H9 (cell line): Measurements from ENCODE around the gene GSK3A. TPM values are rescaled to one million over a fixed set of nuclear protein-coding genes. Genes with fewer than 3 reads are reported as not detected.

Experiments used
- DNase-seq: peaks from one replicate; pipeline ENCODE4 v3.0.0-alpha.2; 2017
- H2AFZ ChIP-seq: one replicate; pipeline ENCODE4 v1.6.1; 2013; ENCODE audit warnings: mild to moderate bottlenecking, low read length, control low read depth, moderate library complexity
- H2AK5ac ChIP-seq: 2 replicates; pipeline ENCODE4 v1.6.1; 2013; ENCODE audit warnings: low read length, control low read depth, mixed read lengths; ENCODE audit not compliant: insufficient read length
- H2BK120ac ChIP-seq: one replicate; pipeline ENCODE4 v1.6.1; 2013; ENCODE audit warnings: low read depth, mild to moderate bottlenecking, low read length, control low read depth, inconsistent platforms; ENCODE audit not compliant: poor library complexity, severe bottlenecking
- H2BK12ac ChIP-seq: 2 replicates; pipeline ENCODE4 v1.6.1; 2013; ENCODE audit warnings: low read length, control low read depth, mixed read lengths, low read depth; ENCODE audit not compliant: insufficient read length
- H2BK15ac ChIP-seq: 2 replicates; pipeline ENCODE4 v1.6.1; 2013; ENCODE audit warnings: low read depth, low read length, control low read depth
- H2BK20ac ChIP-seq: one replicate; pipeline ENCODE4 v1.6.1; 2013; ENCODE audit warnings: low read depth, mild to moderate bottlenecking, low read length, control low read depth, inconsistent platforms; ENCODE audit not compliant: poor library complexity, severe bottlenecking
- H2BK5ac ChIP-seq: 2 replicates; pipeline ENCODE4 v1.6.1; 2013; ENCODE audit warnings: low read length, control low read depth, mixed read lengths; ENCODE audit not compliant: insufficient read length
- H3K14ac ChIP-seq: 2 replicates; pipeline ENCODE4 v1.6.1; 2013; ENCODE audit warnings: low read length, control low read depth; ENCODE audit not compliant: insufficient read depth
- H3K18ac ChIP-seq: 2 replicates; pipeline ENCODE4 v1.6.1; 2013; ENCODE audit warnings: low read depth, mild to moderate bottlenecking, mixed read lengths, low read length, control low read depth; ENCODE audit not compliant: insufficient read length
- H3K23ac ChIP-seq: 2 replicates; pipeline ENCODE4 v1.6.1; 2013; ENCODE audit warnings: low read length, control low read depth, mixed read lengths, low read depth; ENCODE audit not compliant: insufficient read length
- H3K23me2 ChIP-seq: 2 replicates; pipeline ENCODE4 v1.6.1; 2013; ENCODE audit warnings: low read depth, mild to moderate bottlenecking, mixed read lengths, low read length, control low read depth; ENCODE audit not compliant: insufficient read length, poor library complexity, severe bottlenecking
- H3K27ac ChIP-seq: 2 replicates; pipeline ENCODE4 v1.5.1; 2013; ENCODE audit warnings: low read length, control low read depth, mixed read lengths, low read depth; ENCODE audit not compliant: insufficient read length
- H3K27me3 ChIP-seq: 2 replicates; pipeline ENCODE4 v1.6.1; 2013; ENCODE audit warnings: low read length, control low read depth, inconsistent platforms; ENCODE audit not compliant: insufficient read depth
- H3K4ac ChIP-seq: 2 replicates; pipeline ENCODE4 v1.6.1; 2013; ENCODE audit warnings: low read depth, mild to moderate bottlenecking, control low read depth, inconsistent platforms, low read length, moderate library complexity
- H3K4me1 ChIP-seq: 2 replicates; pipeline ENCODE4 v1.6.1; 2013; ENCODE audit warnings: low read length, control low read depth, inconsistent platforms; ENCODE audit not compliant: insufficient read depth
- H3K4me2 ChIP-seq: 2 replicates; pipeline ENCODE4 v1.6.1; 2013; ENCODE audit warnings: low read length, control low read depth, mixed read lengths; ENCODE audit not compliant: insufficient read length, insufficient read depth
- H3K56ac ChIP-seq: 2 replicates; pipeline ENCODE4 v1.6.1; 2013; ENCODE audit warnings: low read depth, mild to moderate bottlenecking, mixed read lengths, low read length, control low read depth; ENCODE audit not compliant: insufficient read length
- H3K79me1 ChIP-seq: 2 replicates; pipeline ENCODE4 v1.6.1; 2013; ENCODE audit warnings: low read depth, mild to moderate bottlenecking, moderate library complexity, low read length, control low read depth, inconsistent platforms; ENCODE audit not compliant: insufficient read depth, poor library complexity, severe bottlenecking
- H3K79me2 ChIP-seq: 2 replicates; pipeline ENCODE4 v1.6.1; 2013; ENCODE audit warnings: low read length, control low read depth, inconsistent platforms; ENCODE audit not compliant: insufficient read depth
- H3K9ac ChIP-seq: 2 replicates; pipeline ENCODE4 v1.6.1; 2013; ENCODE audit warnings: low read length, control low read depth, mixed read lengths; ENCODE audit not compliant: insufficient read length; ENCODE audit errors: extremely low read depth
- H3K9me3 ChIP-seq: one replicate; pipeline ENCODE4 v1.6.1; 2013; ENCODE audit warnings: low read depth, low read length, inconsistent platforms; ENCODE audit not compliant: control insufficient read depth
- H3T11ph ChIP-seq: one replicate; pipeline ENCODE4 v1.6.1; 2013; ENCODE audit warnings: mild to moderate bottlenecking, low read length, control low read depth, inconsistent platforms
- H4K20me1 ChIP-seq: one replicate; pipeline ENCODE4 v1.6.1; 2013; ENCODE audit not compliant: control insufficient read depth, insufficient read length, insufficient read depth
- H4K5ac ChIP-seq: 2 replicates; pipeline ENCODE4 v1.6.1; 2013; ENCODE audit warnings: low read depth, mild to moderate bottlenecking, mixed read lengths, low read length, control low read depth; ENCODE audit not compliant: insufficient read length
- H4K8ac ChIP-seq: replicated peaks from 2 replicates; pipeline ENCODE4 v1.6.1; 2013; ENCODE audit warnings: low read length, control low read depth, mixed read lengths, low read depth; ENCODE audit not compliant: insufficient read length
- H4K91ac ChIP-seq: 2 replicates; pipeline ENCODE4 v1.6.1; 2013; ENCODE audit warnings: low read depth, mild to moderate bottlenecking, moderate library complexity, mixed read lengths, low read length, control low read depth; ENCODE audit not compliant: insufficient read length
- H3K27ac Mint-ChIP-seq, 3 experiments: 2 replicates in 2 of 3; 3 replicates in 1 of 3; pipeline ENCODE4 v1.8.0; 2020 to 2021; ENCODE audit warnings: mixed read lengths in 3 of 3, mild to moderate bottlenecking in 1 of 3, moderate library complexity in 1 of 3
- H3K27me3 Mint-ChIP-seq: 2 replicates; pipeline ENCODE4 v1.8.0; 2021; ENCODE audit warnings: low read depth, mild to moderate bottlenecking, moderate library complexity, mixed read lengths
- H3K36me3 Mint-ChIP-seq, 3 experiments: 2 replicates in 2 of 3; 3 replicates in 1 of 3; pipeline ENCODE4 v1.8.0; 2020 to 2021; ENCODE audit warnings: low read depth in 3 of 3, mixed read lengths in 3 of 3; ENCODE audit not compliant: insufficient read depth in 1 of 3
- H3K4me1 Mint-ChIP-seq, 2 experiments: 2 replicates each; pipeline ENCODE4 v1.8.0; 2020; ENCODE audit warnings: mixed read lengths in 2 of 2
- H3K4me3 Mint-ChIP-seq, 2 experiments: 2 replicates in 1 of 2; 3 replicates in 1 of 2; pipeline ENCODE4 v1.8.0; 2020 to 2021; ENCODE audit warnings: mild to moderate bottlenecking in 2 of 2, mixed read lengths in 2 of 2, moderate library complexity in 1 of 2
- H3K9me3 Mint-ChIP-seq, 2 experiments: 2 replicates in 1 of 2; 3 replicates in 1 of 2; pipeline ENCODE4 v1.8.0; 2020; ENCODE audit warnings: mild to moderate bottlenecking in 2 of 2, mixed read lengths in 2 of 2, moderate library complexity in 1 of 2
- CTCF ChIP-seq: fragments of 200-600 bp; sonication (generic); conservative IDR thresholded peaks from 3 replicates; pipeline ENCODE4 v1.8.0; 2021; ENCODE audit warnings: antibody characterized with exemption, mild to moderate bottlenecking
- WGBS: extraction: QIAGEN DNeasy Blood & Tissue Kit; methylation state at CpG from one replicate; pipeline ENCODE4 v1.1.7; 2013; ENCODE audit warnings: missing lambda C conversion rate, low lambda C conversion rate, mixed read lengths; ENCODE audit not compliant: insufficient read length; ENCODE audit errors: extremely low coverage; 5-methylcytosine and 5-hydroxymethylcytosine counted together
- total RNA-seq: library from RNA; stranded (reverse); gene quantifications from 2 replicates; pipeline ENCODE4 v1.2.1, GENCODE V29; 2021

The GSK3A gene
- total RNA-seq, 1 experiment from 2014 or later, result 52.4 TPM

- TF ChIP-seq CTCF, result no peak
- H3K9me3 Mint-ChIP-seq, result no peaks in the 10 kb centered on the region
- WGBS, result no CpG with 5 or more reads among the region's 6 CpGs
- H3K23ac ChIP-seq, result no peak overlapping the region
- no peak overlapping the region for H2BK120ac ChIP-seq
- no peak overlapping the region for H2BK20ac ChIP-seq
- H2BK15ac ChIP-seq, result no peak overlapping the region
- no peak overlapping the region for H2BK12ac ChIP-seq
- H3K4me3 Mint-ChIP-seq, result no peak overlapping the region; a peak in 1 of 5 replicates
- no peaks in the 10 kb centered on the region for H4K20me1 ChIP-seq
- no peak overlapping the region for H3K18ac ChIP-seq
- no peak overlapping the region for H3K14ac ChIP-seq
- no peak overlapping the region for H2AK5ac ChIP-seq
- H3K23me2 ChIP-seq, result peaks cover 2% of the 10 kb centered on the region
- peaks cover 44 to 72% (median 66%) of the 10 kb centered on the region in 3 experiments for H3K36me3 Mint-ChIP-seq
- H3K4ac ChIP-seq, result no peak overlapping the region
- H2BK5ac ChIP-seq, result no peak overlapping the region
- H3K9ac ChIP-seq, result no peak overlapping the region
- no peak for DNase-seq
- no peaks in the 10 kb centered on the region for H3K27me3 Mint-ChIP-seq
- peak overlapping the region in 1 of 3 experiments; percentile 66; a peak in 2 of 7 replicates for H3K27ac Mint-ChIP-seq
- H3K4me1 ChIP-seq, result no peaks in the 10 kb centered on the region
- no peak overlapping the region for H4K91ac ChIP-seq
- H3K4me2 ChIP-seq, result no peak overlapping the region
- H3K27ac ChIP-seq, result no peak overlapping the region
- peaks cover 24 to 33% of the 10 kb centered on the region in 2 experiments for H3K4me1 Mint-ChIP-seq
- no peaks in the 10 kb centered on the region for H3K9me3 ChIP-seq
- H4K5ac ChIP-seq, result no peak overlapping the region
- H3K27me3 ChIP-seq, result no peaks in the 10 kb centered on the region
- H4K8ac ChIP-seq, result no peak overlapping the region
- peaks cover 2% of the 10 kb centered on the region for H3K79me1 ChIP-seq
- H3T11ph ChIP-seq, result no peak overlapping the region
- no peak overlapping the region for H3K56ac ChIP-seq
- peaks cover 2% of the 10 kb centered on the region; the same call in 1 of the 2 replicates for H3K79me2 ChIP-seq
- no peak overlapping the region for H2AFZ ChIP-seq
Measured at GRCh38 chr19:42207767-42208271, 34.6 kb downstream of the GSK3A start.
